SK-N-SH (cell line): ENCODE measurements around the gene BBS10. TPM values are rescaled to one million over a fixed set of nuclear protein-coding genes. Genes with fewer than 3 reads are reported as not detected.

Experiments used
- CTCF ChIA-PET: fragments of 300-600, 350-600 bp; formaldehyde crosslinking; extraction: SDS; loops from one replicate; lab custom pipeline; 2021; lab: Yijun Ruan, JAX
- POLR2A ChIA-PET: fragments of 350-600 bp; sonication (Branson Sonifier 250); formaldehyde crosslinking; extraction: SDS; loops from one replicate; lab custom pipeline; 2020; ENCODE audit warnings: antibody characterized with exemption, inconsistent platforms; lab: Yijun Ruan, JAX
- DNase-seq: peaks from one replicate; pipeline ENCODE4 v3.0.0; 2012
- H2AFZ ChIP-seq: fragments of 200-600 bp; sonication (generic); 2 replicates; pipeline ENCODE4 v1.8.1; 2016; ENCODE audit warnings: antibody characterized with exemption, mild to moderate bottlenecking, low read depth
- H3F3A ChIP-seq: fragments of 200-600 bp; sonication (generic); replicated peaks from 2 replicates; pipeline ENCODE3; 2016; ENCODE audit warnings: antibody characterized with exemption, mild to moderate bottlenecking; ENCODE audit not compliant: insufficient read depth
- H3K27ac ChIP-seq, 2 experiments: fragments of 200-500 bp in 1 of 2; fragments of 200-600 bp in 1 of 2; sonication (Bioruptor generic) in 1 of 2; sonication (generic), shearing (Covaris generic) in 1 of 2; 2 replicates each; pipeline versions ENCODE4 v1.5.1 to v1.6.1; 2014 to 2016; ENCODE audit warnings: low read depth in 2 of 2, inconsistent platforms in 1 of 2, low read length in 1 of 2, mild to moderate bottlenecking in 1 of 2, mixed read lengths in 1 of 2
- H3K27me3 ChIP-seq: fragments of 200-600 bp; sonication (generic), shearing (Covaris generic); 2 replicates; pipeline ENCODE4 v1.6.1; 2016; ENCODE audit warnings: mixed run types; ENCODE audit not compliant: insufficient read depth
- H3K36me3 ChIP-seq, 2 experiments: fragments of 200-500 bp in 1 of 2; fragments of 200-600 bp in 1 of 2; sonication (Bioruptor generic) in 1 of 2; sonication (generic) in 1 of 2; replicated peaks in 1 of 2; 2 replicates each; pipeline versions ENCODE3 to v1.5.1; 2014 to 2016; ENCODE audit warnings: low read length in 1 of 2, mild to moderate bottlenecking in 1 of 2; ENCODE audit not compliant: insufficient read depth in 2 of 2, control insufficient read depth in 1 of 2
- H3K4me1 ChIP-seq, 2 experiments: fragments of 200-500 bp in 1 of 2; fragments of 200-600 bp in 1 of 2; sonication (Bioruptor generic) in 1 of 2; sonication (generic), shearing (Covaris generic) in 1 of 2; 2 replicates each; pipeline versions ENCODE4 v1.5.1 to v1.6.1; 2014 to 2016; ENCODE audit warnings: low read depth in 1 of 2, low read length in 1 of 2, mixed run types in 1 of 2; ENCODE audit not compliant: insufficient read depth in 2 of 2, control insufficient read depth in 1 of 2
- H3K4me2 ChIP-seq: fragments of 200-600 bp; sonication (generic), shearing (Covaris generic); 2 replicates; pipeline ENCODE4 v1.6.1; 2017; ENCODE audit warnings: mixed run types
- H3K4me3 ChIP-seq, 2 experiments: fragments of 200-500 bp in 1 of 2; fragments of 200-600 bp in 1 of 2; sonication (Bioruptor generic) in 1 of 2; sonication (generic), shearing (Covaris generic) in 1 of 2; 2 replicates each; pipeline versions ENCODE4 v1.5.1 to v1.8.1; 2014 to 2016; ENCODE audit warnings: low read depth in 2 of 2, inconsistent platforms in 1 of 2, low read length in 1 of 2, mild to moderate bottlenecking in 1 of 2, mixed read lengths in 1 of 2, moderate library complexity in 1 of 2
- H3K79me2 ChIP-seq: fragments of 200-600 bp; sonication (generic); 2 replicates; pipeline ENCODE4 v1.8.1; 2017; ENCODE audit warnings: mild to moderate bottlenecking; ENCODE audit not compliant: insufficient read depth
- H3K9ac ChIP-seq: fragments of 200-600 bp; sonication (generic); 2 replicates; pipeline ENCODE4 v1.6.1; 2017; ENCODE audit warnings: mixed run types
- H3K9me2 ChIP-seq: fragments of 200-600 bp; sonication (generic); 2 replicates; pipeline ENCODE4 v1.6.1; 2017; ENCODE audit warnings: mixed run types
- H3K9me3 ChIP-seq: fragments of 200-600 bp; sonication (generic); 2 replicates; pipeline ENCODE4 v1.6.1; 2017; ENCODE audit warnings: mixed run types, mild to moderate bottlenecking, moderate library complexity
- H4K20me1 ChIP-seq: fragments of 200-600 bp; sonication (generic); 2 replicates; pipeline ENCODE4 v1.6.1; 2017; ENCODE audit warnings: mild to moderate bottlenecking, mixed run types; ENCODE audit not compliant: insufficient read depth
- CHD2 ChIP-seq: fragments of 150-350 bp; IDR thresholded peaks from 2 replicates; pipeline ENCODE4 v1.6.1; 2018; ENCODE audit warnings: low read length; ENCODE audit not compliant: partially characterized antibody
- ELF1 ChIP-seq: IDR thresholded peaks from 2 replicates; pipeline ENCODE4 v1.4.0; 2012
- EP300 ChIP-seq, 2 experiments: IDR thresholded peaks; 2 replicates each; pipeline versions ENCODE4 v1.4.0 to v1.6.1; 2012; ENCODE audit warnings: borderline replicate concordance in 1 of 2, low read depth in 1 of 2, low read length in 1 of 2
- EZH2phosphoT487 ChIP-seq: fragments of 200-600 bp; sonication (generic); IDR thresholded peaks from 2 replicates; pipeline ENCODE4 v1.6.1; 2017; ENCODE audit warnings: low read depth, mixed run types, mild to moderate bottlenecking, antibody characterized with exemption, moderate library complexity, borderline replicate concordance
- FOSL2 ChIP-seq: IDR thresholded peaks from 2 replicates; pipeline ENCODE4 v1.4.0; 2012; ENCODE audit warnings: low read depth, mild to moderate bottlenecking, moderate library complexity, borderline replicate concordance
- FOXJ3 ChIP-seq: sonication (generic); formaldehyde crosslinking; IDR thresholded peaks from 2 replicates; pipeline ENCODE4 v1.5.1; 2020; ENCODE audit warnings: mild to moderate bottlenecking, missing genetic modification reagents
- FOXM1 ChIP-seq: IDR thresholded peaks from 2 replicates; pipeline ENCODE4 v1.4.0; 2012; ENCODE audit warnings: low read depth, mild to moderate bottlenecking
- GABPA ChIP-seq: IDR thresholded peaks from 2 replicates; pipeline ENCODE4 v1.4.0; 2012; ENCODE audit warnings: low read depth, mild to moderate bottlenecking
- GATA2 ChIP-seq: sonication (generic); formaldehyde crosslinking; IDR thresholded peaks from 2 replicates; pipeline ENCODE4 v1.5.0; 2020; ENCODE audit warnings: mild to moderate bottlenecking, missing genetic modification reagents
- JUND ChIP-seq: IDR thresholded peaks from 2 replicates; pipeline ENCODE4 v1.4.0; 2012
- NFIC ChIP-seq: IDR thresholded peaks from 2 replicates; pipeline ENCODE4 v1.4.0; 2012; ENCODE audit warnings: borderline replicate concordance
- NRF1 ChIP-seq: IDR thresholded peaks from 2 replicates; pipeline ENCODE4 v1.6.1; 2012; ENCODE audit warnings: low read depth, mild to moderate bottlenecking, low read length
- POLR2AphosphoS5 ChIP-seq: IDR thresholded peaks from 2 replicates; pipeline ENCODE4 v1.6.1; 2012; ENCODE audit warnings: low read depth, low read length
- RAD21 ChIP-seq: IDR thresholded peaks from 2 replicates; pipeline ENCODE4 v1.6.1; 2012; ENCODE audit warnings: mild to moderate bottlenecking, low read length
- RFX5 ChIP-seq: IDR thresholded peaks from 2 replicates; pipeline ENCODE4 v1.6.1; 2012; ENCODE audit warnings: mild to moderate bottlenecking, improper control_type of control experiment, low read length
- RXRA ChIP-seq: IDR thresholded peaks from 2 replicates; pipeline ENCODE4 v1.4.0; 2012; ENCODE audit warnings: low read depth, mild to moderate bottlenecking, borderline replicate concordance
- SIN3A ChIP-seq: IDR thresholded peaks from 2 replicates; pipeline ENCODE4 v1.6.1; 2012; ENCODE audit warnings: low read depth, mild to moderate bottlenecking, low read length, moderate library complexity, borderline replicate concordance
- SMC3 ChIP-seq: IDR thresholded peaks from 2 replicates; pipeline ENCODE4 v1.6.1; 2012; ENCODE audit warnings: low read depth, low read length, improper control_type of control experiment
- TAF1 ChIP-seq: IDR thresholded peaks from 2 replicates; pipeline ENCODE4 v1.6.1; 2012; ENCODE audit warnings: low read depth, mild to moderate bottlenecking, low read length, moderate library complexity, borderline replicate concordance
- TEAD4 ChIP-seq: IDR thresholded peaks from 2 replicates; pipeline ENCODE4 v1.4.0; 2012; ENCODE audit warnings: mild to moderate bottlenecking, borderline replicate concordance; ENCODE audit not compliant: insufficient read depth
- YY1 ChIP-seq: IDR thresholded peaks from 2 replicates; pipeline ENCODE4 v1.4.0; 2012; ENCODE audit warnings: low read depth, mild to moderate bottlenecking
- WGBS: methylation state at CpG from one replicate; pipeline ENCODE4 v1.1.6; 2017; ENCODE audit warnings: low lambda C conversion rate; 5-methylcytosine and 5-hydroxymethylcytosine counted together
- polyA plus RNA-seq, 3 experiments: library from polyadenylated mRNA; depleted of rRNA; stranded (reverse); fragments of >200 nt; gene quantifications; 2 replicates each; pipeline ENCODE4 v1.2.3, GENCODE V29; 2012
- TF ChIP-seq, protein P1 (sequence below): fragments of 150-350 bp; IDR thresholded peaks from 2 replicates; pipeline ENCODE4 v1.6.1; 2017; ENCODE audit warnings: antibody characterized with exemption, low read length, low read depth, borderline replicate concordance
- TF ChIP-seq, protein P2 (sequence below): fragments of 150-350 bp; IDR thresholded peaks from 2 replicates; pipeline ENCODE4 v1.6.1; 2016; ENCODE audit warnings: mild to moderate bottlenecking, low read depth, low read length
- TF ChIP-seq, protein P3 (sequence below): IDR thresholded peaks from 2 replicates; pipeline ENCODE4; 2012
- TF ChIP-seq, protein P4 (sequence below): IDR thresholded peaks from 2 replicates; pipeline ENCODE4 v1.4.0; 2012; ENCODE audit warnings: low read depth, borderline replicate concordance

Gene BBS10
- polyA plus RNA-seq, 1 of the 3 experiments (the other 2 are of a cell fraction), result 5.6 TPM

DNA sequence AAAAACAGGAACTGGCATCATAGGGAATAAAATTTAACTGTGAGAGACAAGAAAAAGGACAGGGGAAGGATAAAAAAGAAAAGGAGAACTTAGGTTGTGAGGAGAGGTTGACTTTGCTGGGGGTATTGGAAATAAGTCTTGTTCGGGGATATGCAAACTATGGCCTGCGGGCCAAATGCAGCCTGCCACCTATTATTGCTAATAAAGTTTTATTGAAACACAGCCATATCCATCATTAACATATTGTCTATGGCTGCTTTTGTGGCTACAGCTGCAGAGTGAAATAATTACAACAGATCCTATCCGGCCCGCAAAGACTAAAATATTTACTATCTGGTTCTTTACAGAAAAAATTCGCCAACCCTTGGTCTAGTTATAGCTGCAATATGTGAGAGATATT lies 18.6 kb downstream of the BBS10 start:
- H3K9me2 ChIP-seq, result no peaks in the 10 kb centered on the region
- peaks cover 29% of the 10 kb centered on the region for H3F3A ChIP-seq
- CTCF ChIA-PET, result interaction anchor here (0.9 kb wide), 1 partner anchor 18 kb away, joined by 3 read pairs; no protein-coding TSS in a partner anchor
- 94% methylated on average over 5 of the region's 5 CpGs for WGBS
- TF ChIP-seq EP300 (IDR thresholded peaks at IDR 0.05; ENCODE audit: borderline replicate concordance in 1 of 2, low read depth in 1 of 2, low read length in 1 of 2) (no peak), GABPA (no peak), EZH2phosphoT487 (no peak), ELF1 (no peak), FOXJ3 (CRISPR knock-in tag) (no peak), YY1 (no peak)
- TF ChIP-seq, protein P1, sequence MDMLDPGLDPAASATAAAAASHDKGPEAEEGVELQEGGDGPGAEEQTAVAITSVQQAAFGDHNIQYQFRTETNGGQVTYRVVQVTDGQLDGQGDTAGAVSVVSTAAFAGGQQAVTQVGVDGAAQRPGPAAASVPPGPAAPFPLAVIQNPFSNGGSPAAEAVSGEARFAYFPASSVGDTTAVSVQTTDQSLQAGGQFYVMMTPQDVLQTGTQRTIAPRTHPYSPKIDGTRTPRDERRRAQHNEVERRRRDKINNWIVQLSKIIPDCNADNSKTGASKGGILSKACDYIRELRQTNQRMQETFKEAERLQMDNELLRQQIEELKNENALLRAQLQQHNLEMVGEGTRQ, result no peak
- H3K9me3 ChIP-seq, result no peaks in the 10 kb centered on the region; the same call in 1 of the 2 replicates
- H3K27ac ChIP-seq, result peak overlapping the region; percentile 73 to 79; a peak in 3 of 4 replicates
- POLR2A ChIA-PET, result no interaction called here
- H3K4me3 ChIP-seq, result no peak overlapping the region
- no peaks in the 10 kb centered on the region for H3K36me3 ChIP-seq
- H4K20me1 ChIP-seq, result no peaks in the 10 kb centered on the region
- no peak for DNase-seq
- no peaks in the 10 kb centered on the region for H3K4me1 ChIP-seq
- H3K27me3 ChIP-seq, result no peaks in the 10 kb centered on the region
- no peaks in the 10 kb centered on the region for H3K79me2 ChIP-seq
- no peak overlapping the region for H2AFZ ChIP-seq
- H3K9ac ChIP-seq, result no peak overlapping the region
- H3K4me2 ChIP-seq, result no peak overlapping the region

DNA sequence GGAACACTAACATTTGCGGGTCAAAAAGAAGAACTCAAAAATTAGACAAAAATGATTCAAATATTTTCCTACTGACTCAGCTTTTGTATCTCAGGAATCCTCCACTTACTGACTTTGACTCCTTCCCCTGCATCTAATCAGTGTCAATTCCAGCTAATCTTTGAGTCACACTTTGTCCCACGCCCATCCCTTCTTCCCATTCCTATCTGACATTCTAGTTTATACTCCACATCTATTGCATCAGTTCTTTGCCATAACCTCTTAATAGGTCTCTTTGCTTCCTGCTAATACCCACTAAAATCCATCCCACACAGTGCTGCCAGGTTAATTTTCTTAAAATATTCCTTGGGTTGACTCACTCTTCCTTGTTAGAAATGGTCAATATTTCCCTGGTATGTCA lies 19.1 kb downstream of the BBS10 start:
- Histone ChIP-seq H3K9ac (no peak overlapping the region; the same call in 1 of the 2 replicates), H3K27ac (peak overlapping the region; percentile 77 to 79; a peak in 3 of 4 replicates), H3K4me2 (peak overlapping the region; percentile 11; the same call in 1 of the 2 replicates), H3K9me2 (no peaks in the 10 kb centered on the region), H3K4me1 (no peaks in the 10 kb centered on the region), H2AFZ (no peak overlapping the region), H3K4me3 (no peak overlapping the region), H3F3A (peaks cover 29% of the 10 kb centered on the region), H4K20me1 (no peaks in the 10 kb centered on the region), H3K9me3 (no peaks in the 10 kb centered on the region; the same call in 1 of the 2 replicates), H3K36me3 (no peaks in the 10 kb centered on the region), H3K79me2 (no peaks in the 10 kb centered on the region), H3K27me3 (no peaks in the 10 kb centered on the region)
- no peak for DNase-seq
- ChIA-PET POLR2A (no interaction called here), CTCF (interaction anchor here (0.9 kb wide), 1 partner anchor 19 kb away, joined by 3 read pairs; no protein-coding TSS in a partner anchor)
- WGBS, result 12% methylated on average over 2 of the region's 2 CpGs
- no peak for TF ChIP-seq RFX5
- TF ChIP-seq FOXM1, result peak; percentile 62; the same call in 1 of the 2 replicates
- TF ChIP-seq EP300 (IDR thresholded peaks at IDR 0.05; ENCODE audit: borderline replicate concordance in 1 of 2, low read depth in 1 of 2, low read length in 1 of 2), result peak; percentile 30 to 77; a peak in 3 of 4 replicates
- no peak for TF ChIP-seq SMC3
- no peak for TF ChIP-seq SIN3A
- TF ChIP-seq RAD21, result no peak
- TF ChIP-seq CHD2, result no peak
- TF ChIP-seq, protein P2, sequence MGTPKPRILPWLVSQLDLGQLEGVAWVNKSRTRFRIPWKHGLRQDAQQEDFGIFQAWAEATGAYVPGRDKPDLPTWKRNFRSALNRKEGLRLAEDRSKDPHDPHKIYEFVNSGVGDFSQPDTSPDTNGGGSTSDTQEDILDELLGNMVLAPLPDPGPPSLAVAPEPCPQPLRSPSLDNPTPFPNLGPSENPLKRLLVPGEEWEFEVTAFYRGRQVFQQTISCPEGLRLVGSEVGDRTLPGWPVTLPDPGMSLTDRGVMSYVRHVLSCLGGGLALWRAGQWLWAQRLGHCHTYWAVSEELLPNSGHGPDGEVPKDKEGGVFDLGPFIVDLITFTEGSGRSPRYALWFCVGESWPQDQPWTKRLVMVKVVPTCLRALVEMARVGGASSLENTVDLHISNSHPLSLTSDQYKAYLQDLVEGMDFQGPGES, result no peak
- TF ChIP-seq JUND, result peak; percentile 77
- TF ChIP-seq TEAD4, result peak; percentile 82
- peak; percentile 41; the same call in 1 of the 2 replicates for TF ChIP-seq NFIC
- TF ChIP-seq, protein P1, result no peak
- TF ChIP-seq RXRA, result no peak; the same call in 1 of the 2 replicates
- TF ChIP-seq, protein P3, sequence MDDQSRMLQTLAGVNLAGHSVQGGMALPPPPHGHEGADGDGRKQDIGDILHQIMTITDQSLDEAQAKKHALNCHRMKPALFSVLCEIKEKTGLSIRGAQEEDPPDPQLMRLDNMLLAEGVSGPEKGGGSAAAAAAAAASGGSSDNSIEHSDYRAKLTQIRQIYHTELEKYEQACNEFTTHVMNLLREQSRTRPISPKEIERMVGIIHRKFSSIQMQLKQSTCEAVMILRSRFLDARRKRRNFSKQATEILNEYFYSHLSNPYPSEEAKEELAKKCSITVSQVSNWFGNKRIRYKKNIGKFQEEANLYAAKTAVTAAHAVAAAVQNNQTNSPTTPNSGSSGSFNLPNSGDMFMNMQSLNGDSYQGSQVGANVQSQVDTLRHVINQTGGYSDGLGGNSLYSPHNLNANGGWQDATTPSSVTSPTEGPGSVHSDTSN, result peak; percentile 87
- no peak for TF ChIP-seq TAF1
- TF ChIP-seq FOSL2, result peak; percentile 66
- TF ChIP-seq, protein P4, sequence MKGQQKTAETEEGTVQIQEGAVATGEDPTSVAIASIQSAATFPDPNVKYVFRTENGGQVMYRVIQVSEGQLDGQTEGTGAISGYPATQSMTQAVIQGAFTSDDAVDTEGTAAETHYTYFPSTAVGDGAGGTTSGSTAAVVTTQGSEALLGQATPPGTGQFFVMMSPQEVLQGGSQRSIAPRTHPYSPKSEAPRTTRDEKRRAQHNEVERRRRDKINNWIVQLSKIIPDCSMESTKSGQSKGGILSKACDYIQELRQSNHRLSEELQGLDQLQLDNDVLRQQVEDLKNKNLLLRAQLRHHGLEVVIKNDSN, result no peak
- TF ChIP-seq GATA2, result no peak
- peak; percentile 40; the same call in 1 of the 2 replicates for TF ChIP-seq POLR2AphosphoS5
- no peak for TF ChIP-seq NRF1
